ENCODE data around the gene GPR162. TPM values are rescaled to one million over a fixed set of nuclear protein-coding genes. Genes with fewer than 3 reads are reported as not detected.

GPR162 gene
- total and polyA plus RNA-seq, 2 of the 4 experiments (the other 2 are of a cell fraction) = 2.9 to 6.0 TPM

DNA sequence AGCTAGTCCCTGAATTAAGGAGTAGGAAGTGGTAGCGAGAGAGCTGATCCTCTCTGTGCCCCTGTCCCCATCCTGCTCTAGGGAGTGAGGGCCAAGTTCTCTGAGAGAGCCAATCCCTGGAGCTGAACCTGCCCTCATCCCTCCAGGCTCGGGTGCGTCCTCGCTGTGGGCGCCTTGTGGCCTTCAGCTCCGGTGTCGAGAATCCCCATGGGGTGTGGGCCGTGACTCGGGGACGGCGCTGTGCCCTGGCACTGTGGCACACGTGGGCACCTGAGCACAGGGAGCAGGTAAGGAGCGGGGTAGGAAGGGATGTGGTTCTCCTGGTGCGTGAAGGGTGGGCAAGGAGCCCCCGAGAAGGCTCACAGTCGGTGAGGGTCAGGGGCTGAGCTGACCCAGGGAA lies 17.2 kb downstream of the GPR162 start:
- peaks cover 3% of the 10 kb centered on the region for H4K20me1 ChIP-seq (ENCODE audit: insufficient read depth, low read length)
- H3K27me3 ChIP-seq (ENCODE audit: control insufficient read depth, insufficient read depth, low read length) = no peaks in the 10 kb centered on the region
- H3K4me1 ChIP-seq (ENCODE audit: control insufficient read depth, insufficient read depth, low read length) = no peaks in the 10 kb centered on the region
- H3K79me1 ChIP-seq (ENCODE audit: low read depth in 1 of 2, low read length in 2 of 2) = peaks cover 5 to 8% of the 10 kb centered on the region in 2 experiments; a peak in 3 of 4 replicates
- no peak overlapping the region for H3K23ac ChIP-seq (ENCODE audit: low read depth, low read length)
- no peak overlapping the region for H3K4me3 ChIP-seq (ENCODE audit: insufficient read depth, low read depth, low read length)
- in situ Hi-C loops (cut with MboI; ENCODE audit: low sequenced_read_pairs) = no loop called here
- H2BK5ac ChIP-seq (ENCODE audit: low read depth, low read length, poor library complexity, severe bottlenecking) = no peak overlapping the region
- no peak overlapping the region for H3K27ac ChIP-seq (ENCODE audit: insufficient read depth, low read length)
- H2BK15ac ChIP-seq (ENCODE audit: low read depth, low read length) = no peak overlapping the region
- no peak overlapping the region for H4K5ac ChIP-seq (ENCODE audit: low read depth, low read length)
- H3K4ac ChIP-seq (ENCODE audit: low read depth, low read length) = no peak overlapping the region
- no peak overlapping the region for H2BK20ac ChIP-seq (ENCODE audit: low read depth, low read length)
- TF ChIP-seq RFX5 (IDR thresholded peaks at IDR 0.05; ENCODE audit: low read depth, low read length) (no peak), MAZ (IDR thresholded peaks at IDR 0.05; ENCODE audit: borderline replicate concordance, low read depth, low read length) (no peak), SMC3 (IDR thresholded peaks at IDR 0.05; ENCODE audit: low read depth, low read length) (no peak), NFE2L2 (IDR thresholded peaks at IDR 0.05; ENCODE audit: low read depth, low read length) (no peak), MAFK (IDR thresholded peaks at IDR 0.05; ENCODE audit: low read depth, low read length) (no peak), CEBPB (IDR thresholded peaks at IDR 0.05; ENCODE audit: low read depth, low read length) (no peak), BHLHE40 (IDR thresholded peaks at IDR 0.05; ENCODE audit: low read depth, low read length) (no peak)
- TF ChIP-seq, protein P1, sequence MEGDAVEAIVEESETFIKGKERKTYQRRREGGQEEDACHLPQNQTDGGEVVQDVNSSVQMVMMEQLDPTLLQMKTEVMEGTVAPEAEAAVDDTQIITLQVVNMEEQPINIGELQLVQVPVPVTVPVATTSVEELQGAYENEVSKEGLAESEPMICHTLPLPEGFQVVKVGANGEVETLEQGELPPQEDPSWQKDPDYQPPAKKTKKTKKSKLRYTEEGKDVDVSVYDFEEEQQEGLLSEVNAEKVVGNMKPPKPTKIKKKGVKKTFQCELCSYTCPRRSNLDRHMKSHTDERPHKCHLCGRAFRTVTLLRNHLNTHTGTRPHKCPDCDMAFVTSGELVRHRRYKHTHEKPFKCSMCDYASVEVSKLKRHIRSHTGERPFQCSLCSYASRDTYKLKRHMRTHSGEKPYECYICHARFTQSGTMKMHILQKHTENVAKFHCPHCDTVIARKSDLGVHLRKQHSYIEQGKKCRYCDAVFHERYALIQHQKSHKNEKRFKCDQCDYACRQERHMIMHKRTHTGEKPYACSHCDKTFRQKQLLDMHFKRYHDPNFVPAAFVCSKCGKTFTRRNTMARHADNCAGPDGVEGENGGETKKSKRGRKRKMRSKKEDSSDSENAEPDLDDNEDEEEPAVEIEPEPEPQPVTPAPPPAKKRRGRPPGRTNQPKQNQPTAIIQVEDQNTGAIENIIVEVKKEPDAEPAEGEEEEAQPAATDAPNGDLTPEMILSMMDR (conservative IDR thresholded peaks at IDR 0.05; ENCODE audit: low read depth, low read length) = no peak
- TF ChIP-seq, protein P2, sequence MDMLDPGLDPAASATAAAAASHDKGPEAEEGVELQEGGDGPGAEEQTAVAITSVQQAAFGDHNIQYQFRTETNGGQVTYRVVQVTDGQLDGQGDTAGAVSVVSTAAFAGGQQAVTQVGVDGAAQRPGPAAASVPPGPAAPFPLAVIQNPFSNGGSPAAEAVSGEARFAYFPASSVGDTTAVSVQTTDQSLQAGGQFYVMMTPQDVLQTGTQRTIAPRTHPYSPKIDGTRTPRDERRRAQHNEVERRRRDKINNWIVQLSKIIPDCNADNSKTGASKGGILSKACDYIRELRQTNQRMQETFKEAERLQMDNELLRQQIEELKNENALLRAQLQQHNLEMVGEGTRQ (IDR thresholded peaks at IDR 0.05; ENCODE audit: low read depth, low read length) = no peak
- ChIA-PET POLR2A (ENCODE audit: unreplicated experiment) (no interaction called here), CTCF (no interaction called here)
- peaks cover 67% of the 10 kb centered on the region for H3K36me3 ChIP-seq (ENCODE audit: control insufficient read depth, insufficient read depth, low read length)
- no peak overlapping the region for H3K56ac ChIP-seq (ENCODE audit: extremely low read depth, insufficient read depth, low read length)
- H2BK120ac ChIP-seq (ENCODE audit: low read depth, low read length) = no peak overlapping the region
- no peak overlapping the region for H3K14ac ChIP-seq (replicated peaks; ENCODE audit: low read depth, low read length)
- no peak overlapping the region for H4K8ac ChIP-seq (ENCODE audit: low read depth in 2 of 2, low read length in 2 of 2)
- no peak overlapping the region for H2AFZ ChIP-seq (replicated peaks; ENCODE audit: low read length, poor library complexity)
- no peak overlapping the region for H2AK5ac ChIP-seq (ENCODE audit: low read depth, low read length)
- no peak for ATAC-seq (ENCODE audit: low read depth)
- no peak overlapping the region for H3K4me2 ChIP-seq (ENCODE audit: low read depth, low read length)
- dilution Hi-C loops (cut with HindIII; ENCODE audit: low sequenced_read_pairs, unreplicated experiment) = no loop called here
- WGBS, 2 experiments (ENCODE audit: extremely low coverage in 2 of 2, insufficient read length in 1 of 2) = 98% methylated on average over 11 of the region's 16 CpGs; no CpG with 5 or more reads in 1 of the 2 experiments
- no peak overlapping the region for H3K9ac ChIP-seq (ENCODE audit: low read depth, low read length)
- H2AK9ac ChIP-seq (replicated peaks; ENCODE audit: low read depth, low read length, poor library complexity) = no peak overlapping the region
- H3K9me3 ChIP-seq (ENCODE audit: control insufficient read depth, insufficient read depth, low read length) = no peaks in the 10 kb centered on the region
- no peak for DNase-seq
- BruUV-seq (replicated peaks) = no TSS peak
- intact Hi-C loops (cut with micrococcal nuclease) = no loop called here
- no peak overlapping the region for H3K18ac ChIP-seq (ENCODE audit: low read depth, low read length)
- no peaks in the 10 kb centered on the region for H3K9me1 ChIP-seq (ENCODE audit: insufficient read depth, low read length)
- no peak overlapping the region for H4K91ac ChIP-seq (ENCODE audit: insufficient read depth, low read depth, low read length)

Data from IMR-90 (cell line).